ENCODE measurements around the gene ANO1.

GRCh38 chr11:70100280-70100603, 22.1 kb downstream of the ANO1 start:
- TF ChIP-seq POLR2A (IDR thresholded peaks at IDR 0.05) = no peak
- TF ChIP-seq CTCF (IDR thresholded peaks at IDR 0.05) = no peak
